Measurements from ENCODE around the gene TRPC4AP.

TRPC4AP gene

GRCh38 chr20:34990231-34990630 lies 102.4 kb downstream of the TRPC4AP start:
- DNase-seq = no peak

- no peak for DNase-seq
Observed at GRCh38 chr20:34989670-34990069, 102.9 kb downstream of the TRPC4AP start.

- no peak for DNase-seq
Observed at GRCh38 chr20:34989118-34989517, 103.5 kb downstream of the TRPC4AP start.

- peak in 3 of 56 donors; percentile 10 to 25 (median 15) for DNase-seq
Observed at GRCh38 chr20:34988191-34988540, 104.4 kb downstream of the TRPC4AP start.

DNA sequence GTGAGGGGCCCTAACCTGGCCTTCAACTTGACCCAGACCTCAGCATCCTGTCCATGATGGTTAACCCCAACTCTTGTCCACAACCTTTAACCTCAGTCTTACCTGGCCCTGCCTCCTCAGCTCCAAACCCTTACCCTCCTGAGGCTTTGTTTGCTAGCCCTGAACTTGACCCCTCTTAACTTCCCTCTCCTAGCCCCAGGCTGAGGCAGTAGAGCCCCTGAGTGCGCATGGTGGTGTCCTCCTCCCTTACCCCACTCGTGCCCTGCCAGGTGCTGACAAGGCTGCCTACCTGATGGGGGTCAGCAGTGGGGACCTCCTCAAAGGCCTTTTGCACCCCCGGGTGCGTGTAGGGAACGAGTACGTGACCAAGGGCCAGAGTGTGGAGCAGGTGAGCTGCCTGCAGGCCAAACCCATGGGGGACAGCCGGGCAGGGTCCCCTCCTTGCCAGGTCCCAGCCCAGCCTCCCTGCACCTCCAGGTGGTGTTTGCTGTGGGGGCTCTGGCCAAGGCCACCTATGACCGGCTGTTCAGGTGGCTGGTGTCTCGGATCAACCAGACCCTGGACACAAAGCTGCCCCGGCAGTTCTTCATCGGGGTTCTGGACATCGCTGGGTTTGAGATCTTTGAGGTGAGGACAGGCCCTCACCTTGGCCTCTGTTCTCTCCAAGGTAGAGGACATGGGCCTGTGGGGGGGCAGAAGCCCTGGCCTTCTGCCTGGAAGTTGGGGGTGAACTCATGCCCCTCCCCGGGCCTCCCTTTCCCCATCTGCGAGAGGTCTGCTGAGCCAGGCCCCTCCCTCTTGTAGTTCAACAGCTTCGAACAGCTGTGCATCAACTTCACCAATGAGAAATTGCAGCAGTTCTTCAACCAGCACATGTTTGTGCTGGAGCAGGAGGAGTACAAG lies 105.1 kb downstream of the TRPC4AP start:
- DNase-seq = peak in 1 of 56 donors; percentile 35

GRCh38 chr20:34986311-34987287 lies 106.0 kb downstream of the TRPC4AP start:
- DNase-seq = no peak

DNA sequence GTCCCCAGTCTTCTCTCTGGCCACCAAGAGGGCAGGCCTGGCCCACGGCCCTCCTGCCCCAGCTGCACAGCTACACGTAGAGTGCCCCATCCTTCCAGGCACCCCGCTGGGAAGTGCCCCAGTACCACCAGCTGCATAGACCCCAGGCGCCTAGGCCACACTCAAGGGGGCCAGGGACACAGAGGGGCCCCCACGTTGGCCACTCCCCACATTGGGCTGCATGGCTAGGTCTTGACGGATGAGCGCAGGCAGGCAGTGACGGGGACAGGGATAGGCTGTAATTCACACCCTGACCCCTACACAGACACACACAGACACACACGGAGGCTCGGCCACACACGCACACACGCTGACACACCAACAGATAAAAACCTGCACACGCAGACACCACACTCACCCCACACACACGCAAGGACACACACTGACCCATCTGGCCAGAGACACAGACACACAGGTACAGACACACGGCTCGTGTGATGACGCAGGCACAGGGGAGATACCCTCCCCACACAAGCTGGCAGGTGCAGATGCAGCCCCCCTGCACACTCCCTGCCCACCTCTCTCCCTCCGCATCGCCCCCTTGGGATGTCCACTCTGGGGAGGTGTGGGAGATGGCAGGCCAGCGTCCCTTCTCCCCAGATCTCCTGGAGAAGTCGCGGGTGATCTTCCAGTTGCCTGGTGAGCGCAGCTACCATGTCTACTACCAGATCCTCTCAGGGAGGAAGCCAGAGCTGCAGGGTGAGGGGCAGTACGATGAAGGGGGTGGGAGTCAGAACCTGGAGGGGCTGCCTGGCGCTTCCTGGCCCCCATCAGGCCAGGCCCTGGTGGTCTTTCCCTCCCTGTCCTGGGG lies 106.9 kb downstream of the TRPC4AP start:
- no peak for DNase-seq

GRCh38 chr20:34984756-34985261 lies 107.8 kb downstream of the TRPC4AP start:
- no peak for DNase-seq

GRCh38 chr20:34983995-34984735 lies 108.4 kb downstream of the TRPC4AP start:
- no peak for DNase-seq

DNA sequence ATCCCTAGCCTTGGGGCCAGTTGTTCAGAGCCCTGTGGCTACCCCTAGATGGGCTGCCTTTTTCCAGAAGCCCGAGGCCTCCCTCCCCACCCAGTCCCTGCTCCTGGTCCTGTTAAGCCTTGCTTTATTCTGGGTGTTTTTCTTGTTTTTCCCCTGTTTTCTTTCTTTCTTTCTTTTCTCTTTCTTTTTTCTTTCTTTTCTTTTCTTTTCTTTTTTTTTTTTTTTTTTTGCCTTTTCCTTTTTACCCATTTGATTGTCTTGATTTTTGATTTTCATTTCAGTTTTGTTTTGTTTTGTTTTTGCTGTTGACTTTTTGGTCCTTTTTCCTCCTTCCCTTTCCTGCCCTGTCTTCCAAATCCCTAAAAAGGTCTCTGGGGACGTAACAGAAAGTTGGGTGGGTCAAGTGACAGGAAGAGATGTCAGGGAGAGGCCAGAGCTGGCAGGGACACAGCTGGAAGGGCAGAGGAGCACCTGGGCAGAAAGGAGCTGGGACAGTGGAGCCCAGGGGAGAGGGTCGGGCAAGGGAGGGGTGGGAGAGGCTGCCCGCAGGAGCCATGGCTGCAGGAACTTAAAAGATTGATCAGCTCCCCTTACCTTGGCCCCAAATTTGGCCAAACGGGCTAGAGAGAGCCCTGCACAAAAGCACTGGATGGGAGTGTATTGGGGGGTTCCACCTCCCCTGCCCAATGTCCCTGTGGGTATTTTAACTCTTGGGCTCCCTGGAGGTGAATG lies 109.4 kb downstream of the TRPC4AP start:
- DNase-seq = no peak

GRCh38 chr20:34982270-34983088 lies 110.1 kb downstream of the TRPC4AP start:
- DNase-seq = no peak

- DNase-seq = no peak
Observed at GRCh38 chr20:34980543-34981233, 111.9 kb downstream of the TRPC4AP start.

DNA sequence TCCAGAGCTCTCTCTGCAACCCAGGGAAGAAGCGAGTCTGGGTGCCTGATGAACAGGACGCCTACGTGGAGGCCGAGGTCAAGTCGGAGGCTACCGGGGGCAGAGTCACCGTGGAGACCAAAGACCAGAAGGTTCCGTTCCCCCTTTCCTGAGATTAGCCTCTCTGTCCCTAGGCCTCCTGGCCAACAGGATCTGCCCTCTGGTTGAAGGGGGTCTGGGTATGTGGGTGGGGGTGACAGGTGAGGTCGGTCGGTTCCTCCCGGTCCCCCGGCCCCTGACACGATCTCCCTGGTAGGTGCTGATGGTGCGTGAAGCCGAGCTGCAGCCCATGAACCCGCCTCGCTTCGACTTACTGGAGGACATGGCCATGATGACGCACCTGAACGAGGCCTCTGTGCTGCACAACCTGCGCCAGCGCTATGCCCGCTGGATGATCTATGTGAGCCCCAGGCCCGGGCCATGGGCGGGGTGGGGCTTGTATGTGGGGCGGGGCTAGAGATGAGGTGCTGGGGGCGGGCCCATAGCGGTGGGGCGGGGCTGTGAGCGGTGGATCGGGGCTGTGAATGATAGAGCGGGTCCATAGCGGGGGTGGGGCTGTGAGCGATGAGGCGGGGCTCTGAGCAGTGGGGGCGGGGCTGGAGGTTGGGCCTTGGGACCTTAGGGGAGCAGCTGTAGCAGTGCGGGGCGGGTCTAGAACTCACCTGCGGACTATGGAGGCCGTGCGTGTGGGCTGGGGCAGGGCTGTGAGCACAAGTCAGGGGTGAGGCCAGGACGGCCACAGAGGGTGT lies 113.0 kb downstream of the TRPC4AP start:
- no peak for DNase-seq

DNA sequence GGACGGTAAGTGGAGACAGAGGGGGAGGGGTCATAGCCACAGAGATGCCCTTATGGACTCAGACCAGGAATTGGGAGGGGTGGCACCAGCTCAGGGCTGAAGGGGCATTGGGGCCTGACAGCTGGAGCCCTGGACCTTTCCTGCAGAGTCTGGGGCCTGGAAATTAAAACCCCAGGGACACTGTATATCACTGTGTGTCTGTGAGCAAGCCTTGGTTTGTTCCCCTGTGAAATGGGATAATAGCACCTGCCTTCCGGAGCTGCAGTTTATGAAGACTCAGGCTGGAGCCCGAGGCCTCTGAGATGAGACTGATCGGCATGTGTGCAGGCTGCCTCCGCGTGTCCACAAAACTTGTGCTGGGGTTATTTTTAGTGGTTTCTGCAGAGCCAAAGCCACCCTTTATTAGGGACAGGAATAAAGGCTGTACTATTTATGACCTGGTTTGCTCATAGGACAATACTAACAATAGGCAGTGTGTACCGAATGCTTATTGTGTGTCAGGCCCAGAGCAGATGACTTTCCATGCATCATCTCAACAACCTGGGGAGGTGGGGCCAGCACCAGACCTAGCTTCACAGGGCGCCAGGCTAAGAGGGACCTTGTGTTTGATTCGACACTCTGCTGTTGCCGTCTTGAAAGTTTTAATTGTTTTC lies 114.4 kb downstream of the TRPC4AP start:
- DNase-seq = no peak

GRCh38 chr20:34977365-34978091 lies 115.1 kb downstream of the TRPC4AP start:
- no peak for DNase-seq

- DNase-seq = no peak
Observed at GRCh38 chr20:34976286-34976685, 116.3 kb downstream of the TRPC4AP start.
